RWPE2 (cell line): Measurements from ENCODE around the gene RANBP9.

Experiments used
- ATAC-seq: fragments of 200-7000 bp; cut with Tn5 transposase; 3 replicates; pipeline ENCODE4 v1.9.1; 2021; ENCODE audit warnings: low read depth
- DNase-seq: peaks from one replicate; pipeline ENCODE4 v3.0.0-alpha.2; 2020; ENCODE audit warnings: low spot score
- H3K27ac ChIP-seq: fragments of 450-650 bp; 2 replicates; pipeline ENCODE4 v1.5.1; 2017; ENCODE audit warnings: mild to moderate bottlenecking; ENCODE audit not compliant: poor library complexity, severe bottlenecking
- H3K27me3 ChIP-seq: fragments of 250-450 bp; sonication (Bioruptor Pico); 2 replicates; pipeline ENCODE4 v1.5.1; 2021; ENCODE audit warnings: mild to moderate bottlenecking, moderate library complexity; ENCODE audit not compliant: insufficient read depth, poor library complexity, severe bottlenecking
- H3K36me3 ChIP-seq: fragments of 250-450 bp; sonication (Bioruptor Pico); 2 replicates; pipeline ENCODE4 v1.5.1; 2020; ENCODE audit warnings: low read depth, mild to moderate bottlenecking, moderate library complexity
- H3K4me1 ChIP-seq: fragments of 250-450 bp; sonication (Bioruptor Pico); 2 replicates; pipeline ENCODE4 v1.5.1; 2021; ENCODE audit warnings: mild to moderate bottlenecking, moderate library complexity; ENCODE audit not compliant: insufficient read depth, poor library complexity, severe bottlenecking
- H3K4me3 ChIP-seq: fragments of 250-450 bp; sonication (Bioruptor Pico); 2 replicates; pipeline ENCODE4 v1.5.1; 2021; ENCODE audit warnings: mild to moderate bottlenecking, moderate library complexity; ENCODE audit not compliant: severe bottlenecking
- H3K9me3 ChIP-seq: fragments of 250-450 bp; sonication (Bioruptor Pico); 2 replicates; pipeline ENCODE4 v1.5.1; 2021; ENCODE audit warnings: mild to moderate bottlenecking, moderate library complexity; ENCODE audit not compliant: severe bottlenecking
- CTCF ChIP-seq: fragments of 450-650 bp; IDR thresholded peaks from one replicate; pipeline ENCODE4 v1.5.1; 2017; ENCODE audit warnings: mild to moderate bottlenecking, moderate library complexity; ENCODE audit not compliant: poor library complexity, severe bottlenecking

RANBP9 gene

GRCh38 chr6:13572951-13573654 lies 138.5 kb downstream of the RANBP9 start:
- no peaks in the 10 kb centered on the region for H3K9me3 ChIP-seq
- no peaks in the 10 kb centered on the region for H3K4me1 ChIP-seq
- TF ChIP-seq CTCF = no peak
- H3K4me3 ChIP-seq = peak overlapping the region; percentile 63
- DNase-seq = no peak
- no peak for ATAC-seq
- no peaks in the 10 kb centered on the region for H3K36me3 ChIP-seq
- peak overlapping the region; percentile 90 for H3K27ac ChIP-seq
- H3K27me3 ChIP-seq = no peaks in the 10 kb centered on the region

- TF ChIP-seq CTCF = no peak
- Histone ChIP-seq H3K36me3 (no peaks in the 10 kb centered on the region), H3K27ac (no peak overlapping the region), H3K4me1 (no peaks in the 10 kb centered on the region), H3K27me3 (no peaks in the 10 kb centered on the region), H3K9me3 (no peaks in the 10 kb centered on the region), H3K4me3 (no peak overlapping the region)
- no peak for DNase-seq
- ATAC-seq = no peak
Measured at GRCh38 chr6:13572240-13572639, 139.4 kb downstream of the RANBP9 start.
